NCI-H128 (cell line): ENCODE measurements around the gene ELF1.
"Not testable (repeated sequence)": the region's sequence is repeated elsewhere in the genome, so short reads cannot be mapped to it uniquely, and the experiment has no call there.

Experiments
- DNase-seq: peaks from one replicate; lab custom pipeline; 2025; ENCODE audit not compliant: unreplicated experiment; lab: John Stamatoyannopoulos, UW

Gene ELF1

DNA sequence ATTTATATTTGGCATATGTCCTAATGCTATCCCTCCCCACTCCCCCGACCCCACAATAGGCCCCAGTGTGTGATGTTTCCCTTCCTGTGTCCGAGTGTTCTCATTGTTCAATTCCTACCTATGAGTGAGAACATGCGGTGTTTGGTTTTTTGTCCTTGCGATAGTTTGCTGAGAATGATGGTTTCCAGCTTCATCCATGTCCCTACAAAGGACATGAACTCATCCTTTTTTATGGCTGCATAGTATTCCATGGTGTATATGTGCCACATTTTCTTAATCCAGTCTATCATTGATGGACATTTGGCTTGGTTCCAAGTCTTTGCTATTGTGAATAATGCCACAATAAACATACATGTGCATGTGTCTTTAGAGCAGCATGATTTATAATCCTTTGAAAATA lies 23.3 kb upstream of the ELF1 start:
- not testable (repeated sequence) for DNase-seq

DNA sequence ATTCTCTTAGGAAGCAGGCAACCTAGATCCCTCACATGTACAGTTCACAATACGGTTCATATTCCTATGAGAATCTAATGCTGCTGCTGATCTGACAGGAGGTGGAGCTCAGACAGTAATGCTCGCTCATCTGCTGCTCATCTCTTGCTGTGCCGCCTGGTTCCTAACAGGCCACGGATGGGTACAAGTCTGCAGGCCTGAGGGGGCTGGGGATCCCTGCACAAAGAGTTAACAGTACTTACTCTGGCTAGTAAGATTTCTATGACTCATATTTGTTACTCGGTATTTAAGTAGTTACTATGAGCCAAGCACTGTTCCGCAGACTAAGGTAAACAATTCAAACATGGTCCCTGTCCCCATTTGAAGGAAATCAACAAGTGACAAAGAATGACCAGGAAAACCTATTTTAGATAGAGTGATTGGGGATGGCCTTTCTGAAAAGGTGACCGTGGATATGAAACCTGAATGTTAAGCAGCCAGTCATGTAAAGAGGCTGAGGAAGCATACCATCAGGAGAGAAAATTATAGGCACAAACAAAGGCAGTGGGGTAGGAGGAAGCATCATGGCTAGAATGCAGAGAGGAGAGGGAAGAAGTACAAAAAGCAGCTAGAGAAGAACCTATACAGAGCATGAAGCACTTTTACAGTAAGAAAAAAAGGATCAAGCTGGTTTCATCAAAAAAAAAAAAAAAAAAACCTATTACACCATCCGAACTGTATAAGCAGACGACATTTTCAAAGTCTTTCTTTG lies 21.6 kb upstream of the ELF1 start:
- no peak for DNase-seq

- DNase-seq: no peak
Measured at GRCh38 chr13:41039746-41040145, 20.6 kb upstream of the ELF1 start.

GRCh38 chr13:41036557-41036956 lies 17.4 kb upstream of the ELF1 start:
- DNase-seq: not testable (repeated sequence)

DNA sequence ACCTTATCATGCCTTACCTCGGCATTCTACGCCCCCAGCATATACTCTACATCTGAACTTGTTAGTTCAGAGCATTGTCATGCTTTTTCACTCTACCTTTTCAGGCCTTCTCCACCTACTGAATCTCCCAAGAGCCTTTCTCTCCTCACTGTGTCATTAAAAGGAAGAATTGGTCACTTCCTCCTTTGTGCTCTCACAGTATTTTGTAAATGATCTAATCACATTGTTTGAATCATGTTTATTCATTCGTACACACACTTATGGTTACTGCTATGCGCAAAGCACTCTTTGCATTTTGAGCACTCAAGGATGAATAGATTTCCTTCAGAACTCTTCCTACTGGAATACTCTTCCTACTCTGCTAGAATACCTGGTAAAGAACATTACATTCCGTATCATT lies 15.8 kb upstream of the ELF1 start:
- no peak for DNase-seq

- no peak for DNase-seq
Measured at GRCh38 chr13:41034382-41034781, 15.3 kb upstream of the ELF1 start.

GRCh38 chr13:41032691-41033376 lies 13.7 kb upstream of the ELF1 start:
- DNase-seq: no peak

DNA sequence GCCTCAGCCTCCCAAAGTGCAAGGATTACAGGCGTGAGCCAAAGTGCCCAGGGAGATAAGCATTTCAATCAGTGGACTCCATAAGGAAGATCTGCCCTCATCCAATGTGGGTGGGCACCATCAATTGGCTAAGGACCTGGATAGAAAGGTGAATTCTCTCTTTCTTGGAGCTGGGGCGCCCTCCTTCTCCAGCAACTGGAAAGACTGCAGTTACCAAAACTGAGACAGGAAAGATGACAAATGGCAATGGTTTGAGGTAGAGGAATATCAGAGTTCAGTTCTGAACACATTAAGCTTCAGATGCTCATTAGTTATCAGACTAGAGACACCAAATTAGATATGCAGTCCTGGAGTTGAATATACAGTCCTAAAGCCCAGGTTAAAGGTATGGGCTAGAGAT lies 10.5 kb upstream of the ELF1 start:
- DNase-seq: no peak

GRCh38 chr13:41028051-41028450 lies 8.9 kb upstream of the ELF1 start:
- no peak for DNase-seq

- no peak for DNase-seq
Measured at GRCh38 chr13:41026788-41027187, 7.7 kb upstream of the ELF1 start.

- no peak for DNase-seq
Measured at GRCh38 chr13:41025518-41025917, 6.4 kb upstream of the ELF1 start.

DNA sequence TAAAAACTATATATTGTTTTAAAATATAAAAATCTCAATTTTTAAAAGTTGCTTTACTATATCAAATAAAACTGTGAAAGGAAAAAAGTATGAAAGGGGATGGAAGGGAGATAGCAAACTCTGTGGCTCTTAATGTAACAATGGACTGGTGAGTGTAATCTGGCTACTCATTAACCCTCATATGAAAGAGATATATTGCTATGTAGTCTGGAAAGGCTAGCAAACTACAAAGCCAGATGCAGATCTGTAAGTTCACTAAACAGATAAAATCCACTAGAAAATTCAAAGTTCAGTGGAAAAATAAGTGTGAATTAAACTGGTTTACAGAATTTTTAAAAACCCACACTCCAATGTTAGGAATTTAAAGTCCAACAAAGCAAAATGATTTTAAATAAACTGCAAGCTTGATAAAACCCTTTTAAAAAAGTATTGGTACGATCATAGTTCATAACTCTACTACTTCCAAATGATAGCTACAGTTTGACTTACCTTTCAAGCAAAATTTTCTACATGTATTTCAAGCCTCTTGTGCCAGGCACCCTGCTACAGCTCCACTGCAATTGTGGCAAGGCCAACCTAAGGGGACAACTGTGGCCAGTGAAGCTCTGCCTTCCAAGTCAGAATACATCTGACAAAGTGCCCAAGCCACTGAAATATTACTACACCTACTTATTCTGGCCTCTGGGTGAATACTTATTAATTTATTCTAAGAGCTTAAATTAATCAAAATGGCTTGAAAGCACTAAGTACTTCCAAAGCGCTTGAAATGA lies 647 bp upstream of the ELF1 start:
- DNase-seq: no peak

DNA sequence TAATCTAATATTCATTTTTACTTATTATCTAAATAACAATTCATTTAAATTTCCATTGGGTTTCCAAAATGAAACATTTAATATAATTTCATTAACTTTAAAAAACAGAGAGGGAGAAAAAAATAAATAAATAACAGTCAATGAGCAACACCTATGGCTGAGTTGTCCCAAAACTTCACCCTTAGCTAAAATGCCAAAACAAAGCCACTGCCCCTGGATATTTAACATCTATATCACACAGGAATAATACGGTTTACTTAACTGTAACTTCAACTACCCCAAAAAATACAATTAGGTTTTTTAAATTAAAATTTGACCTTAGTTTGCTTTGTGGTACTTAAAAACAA lies 541 bp downstream of the ELF1 start:
- no peak for DNase-seq

GRCh38 chr13:41017817-41018601 lies 1.1 kb downstream of the ELF1 start:
- DNase-seq: no peak

- no peak for DNase-seq
Measured at GRCh38 chr13:41017159-41017558, 2.0 kb downstream of the ELF1 start.

- no peak for DNase-seq
Measured at GRCh38 chr13:41015920-41016319, 3.2 kb downstream of the ELF1 start.

- DNase-seq: no peak
Measured at GRCh38 chr13:41013835-41014234, 5.3 kb downstream of the ELF1 start.

GRCh38 chr13:41012536-41012935 lies 6.6 kb downstream of the ELF1 start:
- DNase-seq: no peak

GRCh38 chr13:41011382-41011956 lies 7.6 kb downstream of the ELF1 start:
- no peak for DNase-seq

GRCh38 chr13:41008349-41008980 lies 10.7 kb downstream of the ELF1 start:
- DNase-seq: no peak

DNA sequence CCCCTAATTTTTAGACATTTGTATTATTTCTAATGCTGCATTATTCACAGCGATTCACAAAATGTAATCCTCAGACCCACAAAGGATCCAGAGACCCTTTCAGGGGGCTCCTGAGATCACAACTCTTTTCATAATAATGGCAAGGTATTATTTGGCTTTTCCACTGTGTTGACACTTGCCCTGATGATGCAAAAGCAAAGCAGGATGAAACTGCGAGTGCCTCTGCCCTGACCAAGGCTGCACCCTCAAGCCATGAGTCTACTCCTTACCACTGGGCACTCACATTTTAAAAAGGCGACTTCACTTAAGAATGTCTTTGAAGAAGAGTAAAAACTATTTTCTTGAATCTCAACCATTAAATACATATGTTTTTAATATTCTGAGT lies 11.4 kb downstream of the ELF1 start:
- DNase-seq: no peak
